Measurements from ENCODE around the gene EIF4EBP2.

EIF4EBP2 gene

DNA sequence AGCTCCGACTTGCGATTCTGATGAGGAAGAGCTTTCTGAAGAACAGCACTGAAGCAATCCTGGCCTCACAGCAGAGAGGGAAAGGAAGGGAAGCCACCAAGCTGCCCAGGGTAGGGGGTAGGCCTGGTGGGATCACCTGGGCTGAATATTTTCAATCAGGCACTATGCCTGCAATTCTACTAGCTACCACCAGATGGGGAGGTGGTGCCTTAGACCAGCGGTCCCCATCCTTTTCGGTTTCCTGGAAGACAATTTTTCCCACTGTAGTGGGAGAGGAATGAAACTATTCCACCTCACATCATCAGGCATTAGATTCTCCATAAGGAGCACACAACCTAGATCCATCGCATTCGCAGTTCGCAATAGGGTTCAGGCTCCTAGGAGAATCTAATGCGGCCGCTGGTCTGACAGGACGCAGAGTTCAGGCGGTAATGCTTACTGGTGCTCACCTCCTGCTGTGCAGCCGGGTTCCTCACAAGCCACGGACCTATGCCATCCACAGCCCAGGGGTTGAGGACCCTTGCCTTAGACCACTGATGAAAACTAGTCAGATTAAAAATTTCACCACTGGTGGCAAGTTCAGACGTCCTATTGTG lies 24.3 kb upstream of the EIF4EBP2 start:
- DNase-seq, result peak; percentile 9

DNA sequence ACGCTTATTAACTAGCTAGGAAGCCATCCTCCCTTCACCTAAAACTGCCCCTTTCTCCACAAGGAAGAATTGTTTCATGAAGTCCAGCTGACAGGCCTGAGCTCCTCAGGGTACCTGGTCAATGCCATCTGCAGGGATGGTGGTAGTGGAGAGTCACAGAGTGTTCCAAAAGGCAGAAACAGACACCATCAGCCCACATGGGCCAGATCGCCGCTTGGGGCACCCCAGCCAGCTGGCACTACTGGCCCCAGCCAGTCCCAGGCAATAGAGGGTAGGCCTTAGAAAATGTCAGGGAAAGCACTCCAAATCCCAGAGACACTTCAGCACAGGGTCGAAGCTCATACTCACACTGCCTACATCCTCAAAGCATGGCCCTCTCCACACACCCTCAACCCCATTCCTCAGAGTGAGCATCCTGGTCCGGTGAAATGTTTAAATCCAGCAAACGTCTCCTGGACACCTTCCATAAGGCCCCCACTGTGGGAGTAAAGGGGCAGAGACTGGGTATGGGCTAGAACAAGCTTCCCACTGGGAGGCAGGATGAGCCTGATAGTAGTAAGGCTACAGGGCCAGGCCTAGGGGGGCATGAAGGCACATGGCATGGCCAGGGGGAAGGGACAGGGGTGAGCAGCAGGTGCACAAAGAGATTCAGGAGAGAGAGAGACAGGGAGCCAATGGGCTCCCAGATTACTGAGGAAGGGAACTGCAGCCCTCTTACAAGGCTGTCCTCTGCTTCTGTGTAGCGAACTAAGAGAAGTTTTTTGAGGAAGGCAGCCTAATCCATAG lies 23.4 kb upstream of the EIF4EBP2 start:
- DNase-seq, result no peak

DNA sequence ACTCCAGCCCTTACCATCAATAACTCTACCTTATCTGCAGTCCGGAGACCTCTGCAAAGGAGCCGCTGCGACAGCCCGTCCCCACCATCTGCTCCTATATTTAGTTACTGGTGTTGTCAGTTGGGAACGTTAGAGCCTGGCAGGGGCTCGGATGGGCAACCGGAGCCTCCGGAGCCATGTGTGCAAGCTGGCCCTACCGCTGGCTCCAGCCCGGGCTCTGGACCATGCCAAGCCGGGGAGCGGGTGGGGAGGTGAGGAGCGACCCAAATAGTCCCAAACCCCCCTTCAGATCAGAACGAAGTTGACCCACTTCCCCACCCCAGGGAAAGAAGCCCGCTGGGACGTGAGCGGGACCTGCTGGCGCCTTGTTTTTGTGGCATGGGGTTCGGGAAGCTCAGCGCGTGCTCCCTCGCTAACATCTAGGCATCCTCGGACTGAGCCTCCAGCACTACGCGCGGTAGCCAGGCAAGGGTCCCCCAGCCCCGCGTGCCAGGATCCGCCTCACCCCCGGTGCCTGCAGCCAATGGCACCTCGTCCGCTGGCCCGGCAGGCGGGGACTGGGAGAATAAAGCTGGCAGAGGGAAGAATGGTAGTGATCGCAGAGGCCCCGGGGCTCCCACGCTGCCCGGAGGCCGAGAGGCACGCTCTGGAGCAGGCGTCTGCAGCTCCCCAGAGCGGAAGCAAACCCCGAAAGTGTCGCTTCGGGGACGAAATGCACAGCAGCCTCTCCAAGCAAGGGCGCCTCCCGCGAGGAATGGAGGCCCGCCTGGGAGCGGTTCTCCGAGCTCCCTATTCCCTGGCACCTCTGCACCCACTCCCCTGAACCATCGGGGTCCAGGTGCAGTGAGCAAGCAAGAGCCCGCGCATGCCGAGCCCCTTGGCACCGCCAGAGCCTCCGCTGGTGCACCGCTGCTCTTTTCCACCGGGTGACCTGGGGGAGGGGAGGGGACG lies 22.2 kb upstream of the EIF4EBP2 start:
- peak; percentile 59 for DNase-seq

DNA sequence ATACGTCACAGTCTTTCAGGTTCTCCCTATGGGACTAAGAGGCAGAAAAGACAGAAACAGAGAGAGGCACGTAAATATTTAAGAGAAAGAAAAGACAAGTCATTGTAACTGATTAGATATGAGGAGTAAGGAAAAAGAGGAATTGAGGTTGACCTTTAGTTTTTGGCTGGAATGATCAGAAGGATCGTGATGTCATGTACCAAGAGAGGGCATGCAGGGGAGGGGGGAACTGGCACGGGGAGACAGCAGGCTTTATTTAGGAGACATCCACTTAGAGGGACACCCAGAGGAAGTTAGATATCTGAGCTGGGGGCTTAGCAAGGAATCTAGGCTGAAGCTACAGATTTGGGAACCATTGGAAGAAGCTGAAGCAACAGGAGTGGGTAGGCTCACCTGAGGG lies 12.3 kb upstream of the EIF4EBP2 start:
- DNase-seq, result no peak

DNA sequence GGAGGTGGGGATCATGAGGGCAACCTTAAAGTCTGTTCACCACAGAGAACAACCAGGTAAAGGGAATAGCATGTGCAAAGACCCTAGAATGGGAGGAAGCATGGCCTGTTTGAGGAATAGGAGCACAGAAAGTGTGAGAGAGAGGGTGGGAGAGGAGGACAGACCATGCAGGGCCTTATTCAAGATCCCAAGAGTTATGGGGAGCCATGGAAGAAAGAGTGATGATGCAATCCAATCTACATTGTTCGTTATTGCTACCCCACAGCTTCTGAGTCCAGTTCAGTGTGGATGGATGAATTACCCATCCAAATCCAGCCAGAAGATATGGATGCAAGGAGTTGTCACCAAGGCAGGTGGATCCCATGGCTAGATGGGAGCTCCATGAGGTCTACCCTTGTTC lies 7.8 kb upstream of the EIF4EBP2 start:
- DNase-seq, result no peak

DNA sequence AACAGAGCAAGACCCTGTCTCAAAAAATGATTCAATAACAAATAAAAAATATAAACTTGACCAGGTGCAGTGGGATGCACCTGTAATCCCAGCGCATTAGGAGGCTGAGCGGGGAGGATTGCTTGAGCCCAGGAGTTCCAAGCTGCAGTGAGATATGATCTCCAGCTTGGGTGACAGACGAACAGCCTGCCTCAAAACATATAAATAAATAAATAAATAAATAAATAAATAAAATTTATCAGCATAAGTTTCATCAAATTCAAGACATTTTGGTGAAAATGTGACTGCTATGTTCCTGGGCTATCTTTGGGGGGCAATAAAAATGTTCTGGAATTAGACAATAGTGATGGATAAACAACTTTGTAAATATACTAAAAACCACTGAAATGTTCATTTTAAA lies 4.8 kb upstream of the EIF4EBP2 start:
- DNase-seq, result no peak

DNA sequence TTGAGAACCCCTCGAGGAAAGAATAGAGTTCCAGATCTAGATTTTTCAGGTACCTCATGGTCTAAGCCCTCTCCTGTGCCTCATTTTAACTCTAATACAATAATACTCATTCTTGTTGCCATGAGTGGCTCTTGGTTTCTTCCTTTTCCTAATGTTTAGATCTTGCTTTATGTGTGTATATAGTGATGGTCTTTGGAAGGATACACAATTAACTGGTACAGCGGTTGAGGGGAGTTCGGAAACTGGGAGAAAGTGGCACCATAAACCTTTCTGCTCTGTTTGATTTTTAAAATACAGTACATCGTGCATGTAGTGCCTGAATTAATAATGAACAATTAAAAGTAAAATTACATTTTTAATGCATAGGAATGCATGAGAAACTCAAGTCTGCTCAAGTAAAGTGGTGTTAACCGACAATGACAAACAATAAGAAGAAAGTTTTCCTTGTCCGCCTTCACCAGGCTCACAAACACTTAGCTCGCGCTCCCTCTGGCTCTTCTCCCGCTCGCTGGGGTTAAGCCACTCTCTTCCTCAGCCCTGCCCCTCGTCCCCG lies 386 bp upstream of the EIF4EBP2 start:
- DNase-seq, result no peak

DNA sequence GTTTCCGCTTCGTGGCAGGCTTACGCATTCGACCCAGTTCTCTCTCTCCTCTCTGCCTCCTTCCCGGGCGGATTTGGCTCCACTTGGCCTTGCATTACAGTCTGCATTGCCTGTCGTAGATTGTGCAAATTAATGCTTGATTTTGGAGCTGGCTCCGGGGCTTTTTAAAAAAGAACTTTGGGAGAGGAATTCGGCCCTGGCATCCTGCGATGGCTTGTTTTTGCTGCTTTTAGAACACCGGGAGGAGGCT lies 767 bp downstream of the EIF4EBP2 start:
- DNase-seq, result no peak

DNA sequence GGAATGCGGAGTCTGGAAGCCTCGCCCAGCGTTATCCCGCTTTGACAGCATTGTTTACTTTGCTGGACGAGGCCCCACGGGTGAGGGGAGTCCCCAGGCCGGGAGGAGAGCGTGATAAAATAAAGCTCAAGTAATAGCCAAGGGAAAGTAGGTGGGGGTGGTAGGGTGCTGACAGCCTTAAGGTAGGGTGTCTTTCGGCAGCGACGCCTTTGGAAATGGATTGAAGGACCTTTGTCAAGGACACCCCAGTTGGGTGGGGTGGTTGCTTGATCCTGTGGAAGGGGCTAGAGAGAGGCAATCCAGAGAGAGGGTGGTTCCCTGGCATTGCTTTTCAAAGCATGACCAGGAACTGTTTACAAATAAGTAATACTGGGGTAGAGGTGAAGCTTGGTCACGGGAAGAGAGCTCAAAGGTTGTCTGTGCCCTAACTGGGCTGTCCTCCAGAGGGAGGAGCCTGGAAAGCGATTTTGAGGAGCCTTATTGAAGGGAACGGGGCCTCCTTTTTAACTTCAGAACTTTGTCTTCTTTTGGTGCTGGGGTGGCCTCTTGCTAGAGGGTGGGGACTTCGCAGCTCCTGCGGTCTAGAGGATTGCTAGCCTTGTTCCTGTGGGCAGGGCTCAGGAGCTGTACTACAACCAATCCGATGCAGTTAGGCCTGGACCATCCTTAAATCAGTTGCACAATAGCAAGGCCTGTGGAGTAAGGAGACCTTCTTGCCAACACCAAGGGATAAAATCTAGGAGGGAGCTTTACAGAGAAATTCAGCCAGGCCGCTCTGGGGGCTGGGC lies 1.3 kb downstream of the EIF4EBP2 start:
- DNase-seq, result no peak

DNA sequence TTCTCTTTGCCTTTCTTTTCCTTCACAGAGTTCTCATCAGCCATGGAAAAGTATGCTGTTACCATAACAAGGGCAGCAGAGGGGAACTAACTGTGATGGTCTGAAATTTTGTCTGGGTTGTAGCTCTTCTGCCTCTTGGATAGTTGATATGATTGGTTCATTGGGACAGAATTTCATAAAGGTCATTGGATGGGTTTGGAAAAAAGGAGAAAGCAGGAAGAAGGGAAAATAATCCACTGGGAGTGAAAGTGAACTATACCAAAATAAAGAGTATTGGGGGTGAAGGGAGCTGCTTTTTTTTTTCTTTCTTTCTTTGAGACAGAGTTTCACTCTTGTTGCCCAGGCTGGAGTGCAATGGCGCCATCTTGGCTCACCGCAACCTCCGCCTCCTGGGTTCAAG lies 5.8 kb downstream of the EIF4EBP2 start:
- no peak for DNase-seq

DNA sequence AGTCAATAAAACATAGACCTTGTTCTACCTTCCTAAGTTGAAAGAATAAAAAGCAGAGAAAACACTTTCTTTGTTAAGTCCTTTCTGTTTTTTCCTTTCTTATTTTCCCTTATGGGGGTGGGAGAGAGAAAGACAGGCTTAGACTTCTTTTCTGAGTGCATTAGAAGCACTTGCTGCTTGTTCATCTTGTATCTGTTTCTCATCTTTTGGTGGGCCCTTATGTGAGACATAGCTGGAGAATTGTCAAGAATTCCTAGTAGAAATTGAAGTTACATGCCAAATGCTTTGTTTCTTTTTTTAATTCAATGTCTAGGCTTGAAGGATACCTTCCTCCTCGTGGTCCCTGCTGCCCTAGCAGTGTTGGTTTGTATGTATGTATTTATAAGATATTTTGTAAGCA lies 6.7 kb downstream of the EIF4EBP2 start:
- DNase-seq, result no peak

DNA sequence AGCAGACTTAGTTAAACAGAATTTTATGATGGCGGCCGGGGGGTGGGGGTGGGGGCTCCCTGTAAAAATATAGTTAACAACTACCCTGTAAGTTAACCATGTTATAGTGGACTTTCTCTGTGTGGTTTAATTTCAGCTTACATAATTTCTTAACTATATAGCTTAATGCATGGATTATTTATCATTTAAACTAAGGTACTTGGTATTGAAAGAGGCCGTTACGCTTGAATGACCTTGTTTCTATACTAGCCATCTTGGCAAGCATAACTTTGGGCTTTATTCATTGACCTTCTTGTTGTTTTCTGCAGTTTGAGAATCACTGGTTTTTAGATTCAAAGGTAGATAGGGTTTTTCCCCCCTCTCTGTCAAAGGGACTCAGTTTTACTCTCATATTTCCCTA lies 8.4 kb downstream of the EIF4EBP2 start:
- DNase-seq, result no peak

DNA sequence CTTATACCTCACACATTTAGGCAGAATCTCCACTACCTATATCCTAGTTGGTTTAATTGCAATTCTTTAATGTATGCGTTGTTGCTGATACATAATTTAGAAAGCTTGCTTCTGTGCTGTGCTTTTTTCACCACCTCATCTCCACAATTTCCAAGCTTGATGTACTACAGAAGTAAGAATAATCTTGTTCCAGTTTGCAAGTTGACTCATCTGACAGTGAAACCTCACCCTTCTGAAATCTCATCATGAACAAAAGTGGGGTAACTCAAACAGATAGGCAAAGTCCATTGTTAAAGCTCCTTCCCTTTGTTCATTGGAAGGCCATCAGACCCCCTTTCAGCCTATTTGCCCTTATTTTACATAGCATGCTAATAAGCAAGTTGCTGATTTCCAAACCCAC lies 13.6 kb downstream of the EIF4EBP2 start:
- DNase-seq, result no peak

DNA sequence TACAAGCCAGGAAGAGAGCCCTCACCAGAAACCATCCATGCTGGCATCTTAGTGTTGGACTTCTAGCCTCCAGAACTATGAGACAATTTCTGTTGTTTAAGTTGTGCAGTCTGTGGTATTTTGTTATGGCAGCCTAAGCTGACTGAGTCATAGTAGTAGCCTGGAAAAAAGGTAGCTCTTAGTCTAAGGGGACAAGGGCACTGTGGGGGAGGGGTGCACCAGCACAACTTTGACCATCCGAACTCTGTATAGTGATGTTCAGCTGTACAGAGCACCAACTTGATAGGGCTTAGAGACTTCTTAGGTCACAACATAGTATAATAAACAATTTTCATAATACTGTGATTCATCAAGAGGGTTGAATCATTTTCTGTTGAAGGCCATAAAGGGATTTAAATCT lies 14.3 kb downstream of the EIF4EBP2 start:
- no peak for DNase-seq

DNA sequence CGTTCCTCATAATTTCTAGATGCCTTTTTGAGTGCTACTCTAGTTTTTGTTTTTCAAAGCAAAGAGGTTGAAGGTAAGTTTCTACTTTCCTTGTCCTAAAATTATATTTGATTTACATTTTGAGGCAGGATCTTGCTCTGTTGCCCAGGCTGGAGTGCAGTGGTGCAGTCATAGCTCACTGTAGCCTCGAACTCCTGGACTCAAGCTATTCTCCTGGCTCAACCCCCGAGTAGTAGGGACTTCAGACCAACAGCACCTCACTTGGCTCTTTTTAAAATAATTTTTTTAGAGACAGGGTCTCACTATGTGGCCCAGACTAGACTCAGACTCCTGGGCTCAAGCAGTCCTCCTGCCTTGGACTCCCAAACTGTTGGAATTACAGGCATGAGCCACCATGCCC lies 14.8 kb downstream of the EIF4EBP2 start:
- DNase-seq, result no peak

DNA sequence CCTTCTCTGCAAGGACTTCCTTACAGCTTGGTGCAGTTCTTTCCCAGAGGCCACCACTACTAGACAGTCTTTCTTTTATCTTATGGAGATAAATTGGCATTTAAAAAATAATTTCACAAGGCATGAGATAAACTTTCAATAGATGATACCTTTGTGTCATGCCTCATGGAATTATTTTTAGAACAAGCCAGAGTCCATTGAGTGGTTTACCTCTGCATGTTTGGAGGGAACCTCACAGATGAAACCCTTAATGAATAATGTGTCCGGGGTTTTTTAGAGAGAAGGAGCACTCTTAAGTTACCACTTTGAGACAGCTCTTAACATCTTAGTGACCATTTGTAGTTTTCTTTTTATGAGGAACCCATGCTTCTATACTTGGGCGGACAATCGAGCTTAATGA lies 20.4 kb downstream of the EIF4EBP2 start:
- DNase-seq, result no peak

DNA sequence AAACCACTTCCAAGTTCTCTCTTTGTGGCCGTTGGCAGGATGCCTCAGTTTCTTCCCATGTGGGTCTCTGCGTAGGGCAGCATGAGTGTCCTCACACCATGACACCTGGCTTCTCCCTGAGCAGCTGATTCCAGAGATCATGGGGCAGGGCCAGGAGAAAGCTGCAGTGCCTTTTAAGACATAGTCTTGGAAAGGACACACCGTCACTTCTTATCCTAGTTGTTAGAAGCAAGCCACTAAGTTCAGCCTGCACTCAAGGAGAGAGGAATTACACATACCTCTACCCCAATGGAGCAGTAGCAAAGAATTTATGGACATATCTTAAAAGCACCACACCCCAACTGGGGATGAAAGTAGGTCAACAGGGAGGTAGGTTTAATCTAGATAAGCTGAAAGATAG lies 21.2 kb downstream of the EIF4EBP2 start:
- DNase-seq, result no peak

DNA sequence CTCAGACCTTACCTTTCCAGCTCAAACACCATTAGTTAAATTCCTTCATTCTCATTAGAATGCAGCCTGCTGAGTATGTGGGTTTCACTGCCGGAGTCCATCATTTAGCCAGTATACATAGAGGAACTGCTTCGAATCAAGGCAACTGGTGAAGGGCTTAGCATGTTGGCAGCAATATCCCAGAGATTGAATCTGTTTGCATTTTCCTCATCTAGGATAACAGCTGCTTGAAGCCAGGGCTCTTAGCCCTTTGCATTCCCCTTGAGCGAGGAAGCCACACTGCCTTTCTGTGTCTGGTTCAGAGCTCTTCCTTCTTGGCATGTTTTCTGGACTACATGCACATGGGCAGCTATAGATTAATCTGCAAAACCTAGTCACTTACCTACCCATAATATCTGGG lies 22.9 kb downstream of the EIF4EBP2 start:
- DNase-seq, result no peak

DNA sequence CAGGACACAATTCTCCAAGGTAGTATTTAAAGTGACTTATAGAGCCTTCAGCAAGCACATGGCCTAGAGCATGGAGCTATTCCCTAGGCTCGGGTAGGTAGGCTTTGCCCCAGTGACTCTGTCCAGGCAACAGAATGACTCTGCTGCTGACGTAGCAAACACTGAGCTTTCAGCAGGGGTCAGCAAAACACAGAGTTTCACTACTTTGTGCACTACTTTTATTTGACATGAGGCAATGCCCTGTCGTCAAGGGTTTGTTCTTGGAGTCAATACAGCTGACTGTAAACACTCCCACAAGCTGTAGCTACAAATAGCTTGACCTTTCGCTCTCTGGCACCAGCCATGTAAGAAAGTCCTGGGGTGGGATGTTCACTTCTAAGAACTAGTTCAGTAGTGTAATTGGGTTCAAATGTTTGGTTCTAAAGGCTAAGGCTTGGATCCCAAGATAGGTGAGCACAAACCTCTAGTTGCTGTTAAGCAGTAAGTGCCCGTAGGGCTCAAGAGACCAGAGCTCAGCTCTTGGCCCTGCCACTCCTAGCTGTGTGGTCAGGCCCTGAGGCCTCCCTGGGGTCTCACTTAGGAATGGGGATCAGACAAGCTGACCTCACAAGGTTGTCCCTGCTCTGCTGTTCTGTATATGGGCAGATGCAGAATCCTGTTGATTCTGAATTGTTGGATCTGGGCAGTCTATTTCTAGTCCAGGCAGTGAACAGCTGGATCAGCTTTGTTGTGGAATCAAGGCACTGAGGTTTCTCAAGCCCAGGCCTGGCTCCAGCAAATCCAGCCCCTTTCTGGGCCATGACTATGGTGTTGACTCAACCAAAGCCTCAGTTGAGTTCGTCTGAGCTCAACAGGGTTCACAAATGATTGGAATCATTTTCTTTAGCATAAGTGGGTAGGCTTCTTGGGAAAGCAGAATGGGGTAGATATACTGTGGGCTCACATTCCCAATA lies 26.8 kb downstream of the EIF4EBP2 start:
- DNase-seq, result no peak

DNA sequence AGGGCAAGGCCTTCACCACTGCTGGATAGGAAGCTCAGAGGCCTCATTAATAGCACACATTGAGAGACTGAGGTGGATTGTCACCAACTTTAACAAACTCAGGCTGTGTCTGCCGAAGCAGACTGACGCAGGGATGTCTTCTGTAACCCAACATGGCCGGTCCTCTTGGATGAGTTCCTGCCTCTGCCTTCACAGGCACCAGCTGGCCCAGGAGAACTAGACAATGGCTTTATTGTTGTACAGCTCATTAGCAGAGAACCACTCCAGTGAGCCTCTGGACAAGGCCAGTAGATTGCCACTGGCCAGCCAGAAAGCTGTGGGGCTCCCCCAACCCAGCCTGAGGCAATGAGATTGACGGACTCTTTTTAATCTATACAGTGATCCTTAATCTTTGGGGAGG lies 28.2 kb downstream of the EIF4EBP2 start:
- no peak for DNase-seq

DNA sequence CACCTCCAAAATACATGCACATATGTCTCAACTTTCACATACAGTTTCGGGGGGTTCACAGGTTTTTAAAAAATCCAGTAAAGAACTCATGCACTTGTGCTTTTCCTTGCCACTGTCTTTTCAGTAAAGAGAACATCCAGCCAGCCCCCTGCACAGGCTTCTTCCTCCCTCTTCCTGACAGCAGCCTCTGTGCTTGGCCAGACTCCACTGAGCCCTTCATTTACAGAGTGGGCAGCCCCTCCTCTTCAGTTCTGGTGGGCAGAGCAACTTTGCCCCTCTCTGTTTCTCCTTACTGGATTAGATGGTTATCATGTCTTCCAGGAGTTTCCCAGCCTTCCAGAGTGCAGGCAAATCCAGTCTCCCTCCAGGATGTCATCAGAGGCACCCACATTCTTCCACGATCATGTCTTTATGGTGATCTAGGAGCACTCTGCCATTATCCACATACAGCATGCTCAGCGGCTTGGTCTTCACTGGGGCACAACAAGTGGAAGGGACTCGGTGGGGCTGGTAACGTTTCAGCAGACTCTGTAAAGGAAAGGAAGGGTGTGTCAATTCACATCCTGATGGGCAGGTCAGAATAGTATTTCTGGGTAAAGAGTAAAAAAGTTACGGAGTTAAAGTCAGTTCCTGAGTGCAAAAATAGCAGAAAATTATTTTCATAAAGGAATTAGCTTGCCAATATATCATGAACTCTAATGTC lies 28.8 kb downstream of the EIF4EBP2 start:
- DNase-seq, result no peak
